Measurements from ENCODE around the gene GPR52.

GPR52 gene

GRCh38 chr1:174448974-174449373, 1.2 kb downstream of the GPR52 start:
- no peak overlapping the region for H3K4me3 ChIP-seq (ENCODE audit: low read depth, low read length)
- DNase-seq (ENCODE audit: low read depth), result no peak

- no peak overlapping the region for H3K4me3 ChIP-seq (ENCODE audit: low read depth, low read length)
- DNase-seq (ENCODE audit: low read depth), result no peak
These were observed 3.6 kb downstream of the GPR52 start for GRCh38 chr1:174451408-174451807.

DNA sequence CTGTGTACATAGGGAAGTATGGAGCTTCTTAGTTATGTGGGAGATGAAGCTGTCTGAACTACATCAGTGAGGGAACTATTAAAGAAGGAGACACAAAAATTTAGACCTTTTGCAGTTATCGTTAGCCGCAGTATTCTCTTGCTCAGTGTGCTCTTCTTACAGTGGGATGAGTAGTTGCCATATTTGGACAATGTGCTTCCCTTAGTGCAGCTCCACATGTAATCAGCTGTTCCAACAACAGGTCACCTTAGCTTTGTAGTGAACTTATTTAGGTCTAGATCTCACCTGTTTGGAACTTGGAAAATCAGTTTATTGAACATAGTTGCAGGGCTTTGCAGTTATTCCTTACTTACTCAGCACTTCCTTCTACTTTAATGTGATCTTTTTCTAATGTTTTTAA, 18.1 kb downstream of the GPR52 start:
- H3K4me3 ChIP-seq (ENCODE audit: low read depth, low read length), result no peak overlapping the region
- DNase-seq (ENCODE audit: low read depth), result no peak

DNA sequence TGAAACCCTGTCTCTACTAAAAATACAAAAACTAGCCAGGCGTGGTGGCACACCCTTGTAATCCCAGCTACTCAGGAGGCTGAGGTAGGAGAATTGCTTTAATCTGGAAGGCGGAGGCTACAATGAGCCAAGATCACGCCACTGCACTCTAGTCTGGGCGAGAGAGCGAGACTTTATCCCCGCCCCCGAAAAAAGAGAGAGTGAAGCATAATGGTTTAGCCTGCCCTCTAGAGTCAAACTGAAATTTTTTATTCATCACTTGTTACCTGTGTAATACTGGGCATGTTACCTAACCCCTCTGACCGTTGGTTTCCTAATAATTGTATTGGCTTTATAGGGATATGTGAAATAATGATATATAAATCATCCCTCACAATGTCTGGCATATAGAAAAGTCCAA, 18.8 kb downstream of the GPR52 start:
- DNase-seq (ENCODE audit: low read depth), result no peak
- no peak overlapping the region for H3K4me3 ChIP-seq (ENCODE audit: low read depth, low read length)

DNA sequence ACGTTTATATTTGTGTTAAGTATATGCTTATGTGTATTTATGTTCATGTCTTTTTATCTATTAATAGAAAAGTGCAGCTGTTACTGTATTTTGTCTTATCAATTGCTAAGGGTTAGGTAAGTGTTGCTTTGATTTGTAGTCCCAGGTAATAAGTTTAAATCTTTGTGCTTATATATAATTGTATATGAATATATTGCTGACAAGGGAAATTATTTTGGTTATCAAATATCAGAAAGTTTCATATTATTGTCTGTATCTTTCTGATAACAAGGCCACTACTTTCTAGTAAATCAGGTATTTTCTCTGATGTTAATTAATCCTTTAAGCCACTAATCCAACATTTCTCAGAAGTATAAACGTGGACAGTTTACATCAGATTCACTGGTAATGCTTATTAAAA, 21.3 kb downstream of the GPR52 start:
- DNase-seq (ENCODE audit: low read depth), result no peak
- no peak overlapping the region for H3K4me3 ChIP-seq (ENCODE audit: low read depth, low read length)

- DNase-seq (ENCODE audit: low read depth), result no peak
- H3K4me3 ChIP-seq (ENCODE audit: low read depth, low read length), result no peak overlapping the region
These were observed 21.9 kb downstream of the GPR52 start for GRCh38 chr1:174469687-174470086.

DNA sequence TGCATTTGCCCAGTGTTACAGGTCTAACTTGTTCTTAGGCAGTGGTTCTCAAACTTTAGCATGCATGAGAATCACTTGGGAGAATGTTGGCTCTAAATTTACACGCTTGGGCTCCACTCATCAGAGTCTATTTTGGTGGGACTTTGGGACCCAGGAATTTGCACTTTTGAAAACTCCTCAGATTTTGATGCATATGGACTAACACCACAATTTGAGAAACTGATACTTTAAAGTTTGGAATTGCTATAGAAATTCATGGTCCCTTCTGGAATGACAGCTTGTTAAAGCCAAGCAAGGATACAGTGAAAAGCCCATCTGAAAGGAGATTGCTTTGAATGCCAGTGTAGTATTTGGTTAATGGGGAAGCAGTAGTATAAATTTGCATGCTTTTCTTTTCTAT, 31.5 kb downstream of the GPR52 start:
- DNase-seq (ENCODE audit: low read depth), result no peak

DNA sequence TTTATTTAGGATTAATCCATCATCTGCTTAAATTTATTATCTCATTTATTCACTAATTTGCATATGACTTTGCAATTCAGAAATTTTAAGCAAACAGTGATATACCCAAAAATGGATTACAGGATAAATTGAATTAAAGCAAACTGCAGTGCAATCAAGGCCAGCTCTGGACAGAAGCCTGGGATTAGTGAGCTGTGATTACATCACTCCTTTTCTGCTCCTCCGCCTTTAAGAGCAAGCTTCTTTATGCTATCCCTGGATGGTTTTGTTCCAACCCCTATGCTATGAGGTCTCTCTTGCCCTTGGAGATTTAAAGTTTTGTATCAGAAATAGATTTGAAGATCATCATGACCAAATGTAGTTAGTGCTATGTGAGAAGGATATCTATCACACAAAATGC, 32.6 kb downstream of the GPR52 start:
- H3K4me3 ChIP-seq (ENCODE audit: low read depth, low read length), result no peak overlapping the region
- DNase-seq (ENCODE audit: low read depth), result no peak

More for the DNA sequence above, 31.5 kb downstream of the GPR52 start:
- no peak overlapping the region for H3K4me3 ChIP-seq (ENCODE audit: low read depth, low read length)

- no peak overlapping the region for H3K4me3 ChIP-seq (ENCODE audit: low read depth, low read length)
- no peak for DNase-seq (ENCODE audit: low read depth)
These were observed 43.8 kb downstream of the GPR52 start for GRCh38 chr1:174491606-174492005.

- no peak overlapping the region for H3K4me3 ChIP-seq (ENCODE audit: low read depth, low read length)
- no peak for DNase-seq (ENCODE audit: low read depth)
These were observed 49.7 kb downstream of the GPR52 start for GRCh38 chr1:174497478-174497877.
